CD4-positive, alpha-beta memory T cell (primary cell): ENCODE results near the gene ADGRB3. TPM values are rescaled to one million over a fixed set of nuclear protein-coding genes. Genes with fewer than 3 reads are reported as not detected.
"Not testable (repeated sequence)": the region's sequence is repeated elsewhere in the genome, so short reads cannot be mapped to it uniquely, and the experiment has no call there.

Experiments
- CTCF ChIA-PET: fragments of 350-600 bp; sonication (Branson Sonifier 250); formaldehyde crosslinking; loops from one replicate; lab custom pipeline; 2021; ENCODE audit warnings: inconsistent platforms; ENCODE audit not compliant: partially characterized antibody; lab: Charles Lee
- POLR2A ChIA-PET: fragments of 350-600 bp; sonication (Branson Sonifier 250); formaldehyde crosslinking; loops from one replicate; lab custom pipeline; 2021; ENCODE audit not compliant: partially characterized antibody; lab: Charles Lee
- DNase-seq, 5 donors: peaks; one replicate each; pipeline versions ENCODE4 v3.0.0 to v3.0.0-alpha.2; 2020 to 2022; ENCODE audit warnings: mixed read lengths in 1 of 5
- H3K27ac ChIP-seq: one replicate; pipeline ENCODE4 v1.7.0; 2013; ENCODE audit warnings: low read depth, low read length
- H3K27me3 ChIP-seq: 2 replicates; pipeline ENCODE4 v1.7.0; 2013; ENCODE audit warnings: mild to moderate bottlenecking, low read length, moderate library complexity; ENCODE audit not compliant: insufficient read depth
- H3K36me3 ChIP-seq: 2 replicates; pipeline ENCODE4 v1.7.0; 2013; ENCODE audit warnings: mild to moderate bottlenecking, low read length, moderate library complexity; ENCODE audit not compliant: insufficient read depth
- H3K4me1 ChIP-seq: 2 replicates; pipeline ENCODE4 v1.7.0; 2013; ENCODE audit warnings: mild to moderate bottlenecking, low read length, moderate library complexity; ENCODE audit not compliant: insufficient read depth
- H3K4me3 ChIP-seq, 2 donors: one replicate each; pipeline ENCODE4 v1.7.0; 2013; ENCODE audit warnings: low read length in 2 of 2, mild to moderate bottlenecking in 1 of 2
- H3K9me3 ChIP-seq, 2 donors: one replicate each; pipeline ENCODE4 v1.7.0; 2013; ENCODE audit warnings: low read length in 2 of 2, control low read depth in 1 of 2; ENCODE audit not compliant: control insufficient read depth in 1 of 2
- H3K27ac Mint-ChIP-seq, 7 donors: one replicate each; pipeline ENCODE4 v1.8.0; 2020 to 2021; ENCODE audit warnings: mixed read lengths in 7 of 7, mild to moderate bottlenecking in 6 of 7, inconsistent platforms in 3 of 7, moderate library complexity in 3 of 7
- H3K27me3 Mint-ChIP-seq, 2 donors: one replicate each; pipeline ENCODE4 v1.8.0; 2020 to 2021; ENCODE audit warnings: mixed read lengths in 2 of 2
- H3K36me3 Mint-ChIP-seq, 2 donors: one replicate each; pipeline ENCODE4 v1.8.0; 2020 to 2021; ENCODE audit warnings: mixed read lengths in 2 of 2, inconsistent platforms in 1 of 2, mild to moderate bottlenecking in 1 of 2
- H3K4me1 Mint-ChIP-seq, 4 donors: one replicate each; pipeline ENCODE4 v1.8.0; 2020 to 2021; ENCODE audit warnings: mixed read lengths in 4 of 4, mild to moderate bottlenecking in 1 of 4
- H3K4me3 Mint-ChIP-seq, 8 donors: one replicate each; pipeline ENCODE4 v1.8.0; 2020 to 2021; ENCODE audit warnings: mixed read lengths in 8 of 8, mild to moderate bottlenecking in 7 of 8, moderate library complexity in 6 of 8, inconsistent platforms in 3 of 8
- H3K9me3 Mint-ChIP-seq, 8 donors: one replicate each; pipeline ENCODE4 v1.8.0; 2020 to 2021; ENCODE audit warnings: mixed read lengths in 8 of 8, mild to moderate bottlenecking in 5 of 8, inconsistent platforms in 3 of 8, moderate library complexity in 1 of 8
- intact Hi-C: fragments of 100-400 bp; cut with micrococcal nuclease; formaldehyde crosslinking; loops from one replicate; pipeline ENCODE4 v1.15.1; 2023
- polyA plus RNA-seq, 2 donors: library from polyadenylated mRNA; unstranded; fragments of 300-500 nt; fragmentation: Illumina TruSeq; gene quantifications; one replicate each; pipeline ENCODE4 v1.2.3, GENCODE V29; 2021
- total RNA-seq, 2 experiments: library from RNA; stranded (reverse); gene quantifications; one replicate each; pipeline ENCODE4 v1.2.3, GENCODE V29; 2021

Gene ADGRB3
- total and polyA plus RNA-seq, 4 experiments from 2014 or later: not detected

DNA sequence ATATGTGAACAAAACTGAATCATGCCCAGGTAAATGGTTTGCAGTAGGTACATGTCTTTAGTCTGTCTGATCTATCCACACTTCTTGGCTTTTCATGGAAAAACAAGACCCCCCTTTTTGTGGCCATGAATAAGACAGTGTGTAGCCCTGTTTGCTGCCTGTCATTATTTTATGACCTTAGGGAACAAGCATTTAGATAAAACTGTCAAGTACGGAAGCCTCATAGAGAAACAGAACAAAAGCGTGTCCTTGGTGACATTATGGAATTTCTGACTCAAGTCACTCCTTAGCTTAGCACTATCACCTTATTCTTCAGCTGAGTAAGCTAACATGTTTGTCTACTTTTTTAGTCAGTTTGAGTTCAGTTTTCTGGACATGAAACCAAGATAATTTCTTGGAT, 476.2 kb downstream of the ADGRB3 start:
- POLR2A ChIA-PET: no interaction called here
- H3K36me3 Mint-ChIP-seq: no peaks in the 10 kb centered on the region

DNA sequence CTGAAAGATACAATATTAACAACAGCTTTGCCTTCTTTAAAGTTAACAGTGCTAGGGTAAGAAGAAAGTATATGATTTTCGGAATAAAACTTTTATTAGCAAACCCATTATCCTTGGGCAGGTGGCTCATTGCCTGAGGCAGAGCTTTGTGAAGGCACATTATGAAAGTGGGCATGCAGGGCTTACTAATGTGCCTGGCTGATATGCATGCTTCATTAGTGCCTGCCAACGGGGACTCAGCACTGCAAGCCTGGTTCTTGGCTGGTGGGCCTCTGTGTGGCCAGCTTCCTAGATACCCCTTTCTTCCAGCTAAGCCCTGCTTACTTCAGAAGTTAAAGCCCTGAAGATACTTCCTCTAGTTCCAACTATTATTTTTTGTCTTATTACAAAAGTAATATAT, 481.6 kb downstream of the ADGRB3 start:
- H3K27me3 Mint-ChIP-seq: no peaks in the 10 kb centered on the region
- peaks cover 0 to 10% (median 1%) of the 10 kb centered on the region in 8 donors for H3K9me3 Mint-ChIP-seq
- H3K4me3 ChIP-seq: no peak overlapping the region
- H3K36me3 Mint-ChIP-seq: no peaks in the 10 kb centered on the region
- no peaks in the 10 kb centered on the region for H3K27me3 ChIP-seq
- ChIA-PET POLR2A (no interaction called here), CTCF (no interaction called here)
- H3K4me1 ChIP-seq: no peaks in the 10 kb centered on the region
- intact Hi-C loops: no loop called here
- no peak overlapping the region for H3K27ac Mint-ChIP-seq
- H3K36me3 ChIP-seq: no peaks in the 10 kb centered on the region
- no peaks in the 10 kb centered on the region for H3K4me1 Mint-ChIP-seq
- H3K9me3 ChIP-seq: no peaks in the 10 kb centered on the region
- no peak overlapping the region for H3K4me3 Mint-ChIP-seq
- H3K27ac ChIP-seq: no peak overlapping the region
- no peak for DNase-seq

More for the DNA sequence above, 476.2 kb downstream of the ADGRB3 start:
- no peak overlapping the region for H3K4me3 Mint-ChIP-seq
- CTCF ChIA-PET: no interaction called here
- no peak overlapping the region for H3K27ac Mint-ChIP-seq
- H3K27me3 ChIP-seq: no peaks in the 10 kb centered on the region
- H3K9me3 Mint-ChIP-seq: peaks cover 0 to 6% (median under 1%) of the 10 kb centered on the region in 8 donors
- H3K4me1 ChIP-seq: no peaks in the 10 kb centered on the region
- H3K4me3 ChIP-seq: no peak overlapping the region
- H3K4me1 Mint-ChIP-seq: no peaks in the 10 kb centered on the region
- DNase-seq: no peak
- no peaks in the 10 kb centered on the region for H3K9me3 ChIP-seq
- no peak overlapping the region for H3K27ac ChIP-seq
- H3K27me3 Mint-ChIP-seq: no peaks in the 10 kb centered on the region
- intact Hi-C loops: no loop called here
- H3K36me3 ChIP-seq: no peaks in the 10 kb centered on the region

- H3K4me3 Mint-ChIP-seq, H3K36me3 ChIP-seq, H3K4me1 ChIP-seq, H3K36me3 Mint-ChIP-seq, H3K9me3 Mint-ChIP-seq, H3K4me3 ChIP-seq, H3K27me3 ChIP-seq, CTCF ChIA-PET, intact Hi-C loops, H3K27ac Mint-ChIP-seq, H3K4me1 Mint-ChIP-seq, H3K27ac ChIP-seq, POLR2A ChIA-PET, H3K27me3 Mint-ChIP-seq, DNase-seq, H3K9me3 ChIP-seq: not testable (repeated sequence)
These were observed 486.7 kb downstream of the ADGRB3 start for GRCh38 chr6:69121461-69122406.

GRCh38 chr6:69122407-69122773, 487.3 kb downstream of the ADGRB3 start:
- no peak overlapping the region for H3K4me3 Mint-ChIP-seq
- CTCF ChIA-PET: no interaction called here

GRCh38 chr6:69128411-69128810, 493.3 kb downstream of the ADGRB3 start:
- Mint-ChIP-seq H3K27ac (no peak overlapping the region), H3K4me1 (no peaks in the 10 kb centered on the region), H3K27me3 (no peaks in the 10 kb centered on the region), H3K36me3 (no peaks in the 10 kb centered on the region), H3K4me3 (no peak overlapping the region), H3K9me3 (peaks cover 0 to 4% (median 3%) of the 10 kb centered on the region in 8 donors)
- Histone ChIP-seq H3K4me1 (no peaks in the 10 kb centered on the region), H3K9me3 (no peaks in the 10 kb centered on the region), H3K4me3 (no peak overlapping the region), H3K27ac (no peak overlapping the region), H3K36me3 (no peaks in the 10 kb centered on the region), H3K27me3 (no peaks in the 10 kb centered on the region)
- intact Hi-C loops: no loop called here
- DNase-seq: no peak
- POLR2A ChIA-PET: no interaction called here
- CTCF ChIA-PET: no interaction called here

More at GRCh38 chr6:69122407-69122773, 487.3 kb downstream of the ADGRB3 start:
- H3K4me3 ChIP-seq: no peak overlapping the region
- no peaks in the 10 kb centered on the region for H3K4me1 ChIP-seq
- Mint-ChIP-seq H3K9me3 (peaks cover 0 to 4% (median 2%) of the 10 kb centered on the region in 8 donors), H3K36me3 (no peaks in the 10 kb centered on the region), H3K27ac (no peak overlapping the region), H3K4me1 (no peaks in the 10 kb centered on the region), H3K27me3 (no peaks in the 10 kb centered on the region)
- POLR2A ChIA-PET: no interaction called here
- H3K27me3 ChIP-seq: no peaks in the 10 kb centered on the region
- intact Hi-C loops: no loop called here
- H3K9me3 ChIP-seq: no peaks in the 10 kb centered on the region
- no peak overlapping the region for H3K27ac ChIP-seq
- DNase-seq: no peak
- no peaks in the 10 kb centered on the region for H3K36me3 ChIP-seq

GRCh38 chr6:69129046-69129445, 494.0 kb downstream of the ADGRB3 start:
- CTCF ChIA-PET: no interaction called here
- intact Hi-C loops: no loop called here

GRCh38 chr6:69135927-69136326, 500.8 kb downstream of the ADGRB3 start:
- H3K36me3 ChIP-seq: no peaks in the 10 kb centered on the region
- H3K27ac ChIP-seq: no peak overlapping the region
- H3K4me1 ChIP-seq: no peaks in the 10 kb centered on the region
- no peaks in the 10 kb centered on the region for H3K27me3 ChIP-seq
- no peak for DNase-seq
- Mint-ChIP-seq H3K4me3 (no peak overlapping the region), H3K36me3 (no peaks in the 10 kb centered on the region), H3K9me3 (peaks cover 0 to 6% (median 3%) of the 10 kb centered on the region in 8 donors), H3K4me1 (no peaks in the 10 kb centered on the region), H3K27ac (no peak overlapping the region), H3K27me3 (no peaks in the 10 kb centered on the region)
- CTCF ChIA-PET: no interaction called here
- no peak overlapping the region for H3K4me3 ChIP-seq
- POLR2A ChIA-PET: no interaction called here
- H3K9me3 ChIP-seq: no peaks in the 10 kb centered on the region
- intact Hi-C loops: no loop called here

More at GRCh38 chr6:69129046-69129445, 494.0 kb downstream of the ADGRB3 start:
- no peak overlapping the region for H3K27ac ChIP-seq
- no peak overlapping the region for H3K4me3 ChIP-seq
- no peaks in the 10 kb centered on the region for H3K36me3 Mint-ChIP-seq
- H3K27me3 Mint-ChIP-seq: no peaks in the 10 kb centered on the region
- no peak overlapping the region for H3K27ac Mint-ChIP-seq
- peaks cover 0 to 6% (median 4%) of the 10 kb centered on the region in 8 donors for H3K9me3 Mint-ChIP-seq
- no peaks in the 10 kb centered on the region for H3K4me1 ChIP-seq
- POLR2A ChIA-PET: no interaction called here
- H3K4me3 Mint-ChIP-seq: no peak overlapping the region
- no peaks in the 10 kb centered on the region for H3K36me3 ChIP-seq
- no peaks in the 10 kb centered on the region for H3K27me3 ChIP-seq
- DNase-seq: no peak
- H3K9me3 ChIP-seq: no peaks in the 10 kb centered on the region
- H3K4me1 Mint-ChIP-seq: no peaks in the 10 kb centered on the region
